NCI-H2081 (cell line): ENCODE measurements around the gene OR6A2.
"Not testable (repeated sequence)": the region's sequence is repeated elsewhere in the genome, so short reads cannot be mapped to it uniquely, and the experiment has no call there.

ENCODE experiments used
- DNase-seq, 2 experiments: peaks; one replicate each; lab custom pipeline; 2025; lab: John Stamatoyannopoulos, UW

Gene OR6A2

DNA sequence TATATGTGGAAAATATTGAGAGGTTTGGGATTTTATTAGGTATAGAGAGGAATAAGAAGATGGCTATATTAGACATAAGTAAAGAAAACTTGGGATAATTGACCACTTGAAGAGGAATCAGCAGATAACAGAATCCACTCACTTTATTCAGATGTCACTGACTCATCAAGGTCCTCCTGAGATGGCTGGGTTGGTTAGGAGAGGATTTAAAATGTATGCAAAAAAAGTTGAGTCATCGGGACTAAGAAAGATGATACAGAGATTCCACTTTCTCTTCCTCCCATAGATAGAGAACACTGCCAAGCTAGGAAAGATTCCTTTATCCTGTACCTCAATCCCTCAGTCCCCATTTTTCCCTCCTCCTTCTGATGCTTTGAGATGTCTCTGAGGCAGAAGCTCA lies at the start of gene OR6A2:
TSS of gene OR6A2 (minus strand) at position 288 of the 400 bp plus-strand sequence. CDS start 3,981 bp downstream, outside the sequence.
- no peak for DNase-seq

DNA sequence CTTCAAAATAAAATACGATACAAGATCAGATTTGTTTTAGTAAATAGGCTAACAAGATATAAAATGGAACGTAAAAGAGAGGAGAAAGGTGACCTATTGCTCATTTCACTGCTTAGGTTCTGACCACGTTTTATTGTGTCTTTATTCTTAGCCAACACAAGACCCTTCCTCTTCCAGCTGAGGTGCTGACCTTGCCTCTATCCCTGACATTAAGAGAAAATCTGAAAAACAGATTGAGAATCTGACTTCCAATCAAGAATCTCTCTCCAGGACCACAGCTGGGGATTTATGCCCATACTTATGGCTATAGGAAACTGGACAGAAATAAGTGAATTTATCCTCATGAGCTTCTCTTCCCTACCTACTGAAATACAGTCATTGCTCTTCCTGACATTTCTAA lies 45.9 kb upstream of the OR6A2 start, which contains the start of gene OR10A5:
TSS of gene OR10A5 (plus strand) at position 301 of the 400 bp plus-strand sequence. CDS start at position 301, 0 bp downstream.
- DNase-seq, result no peak

DNA sequence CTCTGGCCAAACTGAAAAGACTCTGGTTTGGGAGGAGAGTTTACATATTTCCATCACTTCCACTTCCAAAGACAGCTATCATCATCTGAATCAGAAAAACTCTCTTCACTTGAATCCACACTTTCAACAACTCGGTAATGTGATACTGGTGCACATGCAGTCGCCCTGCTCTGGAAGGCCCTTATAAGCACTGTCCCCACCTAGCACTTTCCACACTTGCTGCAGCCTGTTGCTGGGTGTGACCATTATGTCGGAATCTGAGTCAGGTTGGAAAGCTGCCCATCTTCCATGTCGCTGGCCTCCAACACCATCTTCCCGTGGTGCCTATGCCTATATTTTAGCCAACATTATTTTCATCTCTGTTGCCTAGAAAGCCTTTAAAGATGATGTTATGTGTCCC lies 44.9 kb upstream of the OR6A2 start:
- DNase-seq, result no peak

DNA sequence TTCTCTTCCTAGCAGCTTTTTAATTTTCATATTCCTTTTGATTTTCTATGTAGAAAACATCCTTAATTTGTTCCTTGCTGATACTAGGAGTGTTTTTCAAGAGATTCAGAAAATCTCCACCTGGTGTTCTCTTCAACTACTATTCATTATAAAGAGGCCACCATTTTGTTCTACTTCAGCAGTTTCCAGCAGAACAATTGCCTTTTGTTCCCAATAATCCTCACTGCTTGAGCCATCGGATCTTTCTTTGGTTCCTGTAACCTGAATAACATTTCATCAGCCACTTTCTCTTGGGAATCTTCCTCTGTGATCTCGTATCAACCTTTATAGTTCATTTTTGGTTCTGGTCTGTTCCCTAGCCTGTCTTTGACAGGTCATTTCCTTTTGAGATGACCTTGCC lies 44.2 kb upstream of the OR6A2 start:
- no peak for DNase-seq

DNA sequence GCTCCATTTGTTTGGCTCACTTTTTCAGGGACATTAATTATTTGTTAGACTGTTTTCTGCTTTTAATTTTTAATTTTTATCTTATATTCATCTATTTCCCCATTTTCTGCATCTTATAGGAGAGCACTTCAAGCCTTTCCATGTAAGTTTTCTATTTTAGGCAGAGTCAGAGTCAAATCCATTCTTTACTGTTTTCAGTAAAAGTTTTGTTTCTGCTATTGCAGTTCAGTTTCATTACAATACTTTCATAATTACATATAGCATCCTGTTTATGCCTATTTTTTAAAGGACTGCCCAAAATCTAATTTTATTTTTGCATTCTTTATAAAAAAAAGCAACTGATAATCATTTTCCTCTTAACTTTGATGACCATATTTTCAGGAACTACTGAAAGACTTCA lies 42.2 kb upstream of the OR6A2 start:
- DNase-seq, result no peak

DNA sequence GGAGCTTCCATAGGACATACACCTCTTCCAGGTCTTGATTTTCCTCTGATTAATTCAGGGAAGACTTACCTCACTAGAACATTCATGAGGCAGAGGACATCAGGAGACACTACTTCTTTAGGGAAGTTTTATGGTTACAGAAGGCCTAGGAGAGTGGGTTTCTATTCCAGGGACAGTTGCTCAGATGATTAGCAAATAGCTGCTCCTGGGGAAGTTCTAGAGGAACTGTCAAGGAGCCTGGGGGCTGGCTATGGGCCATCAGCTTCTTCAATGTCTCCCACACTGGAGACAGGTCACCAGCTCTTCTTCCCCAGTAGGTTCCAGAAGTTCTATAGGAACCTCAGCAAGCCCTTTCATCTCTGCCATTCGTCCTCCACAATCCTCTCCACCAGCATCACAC lies 34.5 kb upstream of the OR6A2 start:
- DNase-seq, result no peak

DNA sequence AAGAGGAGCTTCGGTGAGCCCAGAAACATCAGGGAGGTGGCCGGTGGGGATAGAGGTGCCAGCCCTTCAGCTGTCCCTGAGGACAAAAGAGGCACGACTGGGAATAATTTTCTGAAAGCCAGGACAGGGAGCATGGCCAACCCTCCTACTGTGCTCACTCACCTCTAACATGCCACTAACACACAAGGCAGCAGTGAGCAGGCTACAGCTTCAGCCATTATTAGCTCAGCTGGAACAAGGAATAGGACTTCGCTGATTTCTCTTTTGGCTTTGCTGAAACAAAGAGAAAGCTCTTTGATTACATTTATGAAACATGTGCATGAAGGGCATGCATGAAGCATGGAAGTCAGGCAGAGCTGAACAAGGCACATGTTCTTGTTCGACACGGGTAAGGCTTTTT lies 33.9 kb upstream of the OR6A2 start:
- DNase-seq, result no peak

DNA sequence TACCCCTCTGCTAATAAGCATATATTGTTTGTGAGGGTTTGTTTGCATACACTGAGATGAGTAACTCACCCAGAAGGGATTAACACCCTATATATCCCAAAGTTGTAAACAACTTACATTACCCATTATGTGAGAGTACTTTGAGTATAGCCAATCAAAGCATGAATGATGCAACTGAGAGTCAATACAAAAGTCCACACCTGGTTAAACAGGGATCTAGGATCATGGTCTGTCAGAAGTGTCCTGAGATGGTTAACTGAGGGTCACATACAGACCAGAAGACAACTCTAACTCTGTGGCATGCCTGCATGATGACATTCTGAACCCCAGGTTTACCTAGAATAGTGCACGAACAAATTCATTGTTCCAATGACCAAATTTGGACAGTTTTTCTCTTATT lies 28.6 kb upstream of the OR6A2 start:
- no peak for DNase-seq

DNA sequence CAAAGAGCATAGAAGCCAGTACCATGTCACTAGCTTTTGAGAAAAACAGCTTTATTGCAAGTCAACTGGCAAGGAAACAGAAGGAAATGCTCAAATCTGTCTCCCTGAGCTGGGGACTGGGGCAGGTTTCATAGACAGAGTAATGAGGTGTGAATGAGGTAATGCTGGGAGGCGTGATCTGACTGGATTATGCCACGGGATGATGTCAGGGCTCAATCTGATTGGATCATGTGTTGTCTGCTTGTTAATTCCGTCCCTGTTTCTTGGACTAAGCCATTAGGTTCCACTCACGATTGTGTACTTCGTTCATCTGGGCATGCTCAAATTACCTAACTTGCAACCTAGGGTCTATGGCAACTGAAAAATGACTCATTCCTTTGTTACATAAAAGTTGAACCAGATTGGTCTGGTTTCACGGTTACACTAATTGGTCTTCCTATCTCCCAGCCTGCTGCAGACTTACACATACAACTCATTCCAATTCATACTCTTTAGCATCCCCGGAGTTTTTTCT lies 25.8 kb upstream of the OR6A2 start:
- DNase-seq, result no peak

DNA sequence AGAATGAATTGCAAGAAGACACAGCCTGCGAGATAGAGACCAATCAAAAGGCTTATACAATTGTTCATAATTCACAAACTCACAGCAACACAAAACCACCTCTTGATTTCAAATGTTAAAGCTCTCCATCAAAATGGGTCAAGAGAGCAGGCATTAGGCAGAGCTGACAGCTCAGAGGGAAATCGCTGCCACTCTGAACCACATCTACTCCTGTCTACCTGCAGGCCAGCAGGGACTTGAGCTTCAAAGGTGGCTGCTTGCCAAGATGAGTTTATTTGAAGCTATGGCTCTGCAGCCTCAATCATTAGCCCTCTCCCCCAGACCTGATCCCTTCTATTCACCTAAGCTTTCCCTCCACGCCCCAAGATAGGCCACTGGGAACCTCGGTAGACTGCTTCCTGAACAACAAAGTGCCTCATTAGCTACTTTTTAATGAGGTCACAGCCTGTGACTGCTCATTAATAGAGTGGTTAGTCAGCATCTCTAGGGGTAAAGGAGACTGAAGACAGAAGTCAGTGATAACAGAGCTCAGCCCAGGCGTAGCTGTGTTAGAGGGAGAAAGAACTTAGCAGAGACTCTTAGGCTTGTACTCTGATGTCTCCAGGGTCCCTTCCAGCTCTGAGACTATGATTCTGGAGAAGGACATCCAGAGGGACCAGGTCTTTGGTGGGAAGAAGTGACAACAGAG lies 24.8 kb upstream of the OR6A2 start:
- DNase-seq, result no peak

DNA sequence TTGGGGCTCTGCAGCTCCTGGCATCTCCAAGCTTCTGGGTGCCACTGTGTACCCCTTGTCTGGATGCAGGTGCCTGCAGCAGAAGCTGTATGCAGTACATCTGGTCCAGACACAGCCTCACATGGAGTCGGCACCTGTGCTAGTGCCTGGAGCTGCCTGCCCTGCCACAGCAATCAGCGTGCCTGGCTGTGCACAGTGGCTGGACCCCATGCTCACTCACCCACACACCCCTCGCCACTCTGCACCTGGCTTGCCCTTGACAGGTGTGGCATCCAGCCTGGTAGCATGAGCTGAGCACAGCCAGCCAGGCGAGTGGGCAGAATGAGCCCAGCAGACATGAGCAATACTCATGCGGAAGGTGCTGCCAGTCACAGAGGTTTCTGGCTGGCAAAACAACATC lies 19.5 kb upstream of the OR6A2 start:
- no peak for DNase-seq

DNA sequence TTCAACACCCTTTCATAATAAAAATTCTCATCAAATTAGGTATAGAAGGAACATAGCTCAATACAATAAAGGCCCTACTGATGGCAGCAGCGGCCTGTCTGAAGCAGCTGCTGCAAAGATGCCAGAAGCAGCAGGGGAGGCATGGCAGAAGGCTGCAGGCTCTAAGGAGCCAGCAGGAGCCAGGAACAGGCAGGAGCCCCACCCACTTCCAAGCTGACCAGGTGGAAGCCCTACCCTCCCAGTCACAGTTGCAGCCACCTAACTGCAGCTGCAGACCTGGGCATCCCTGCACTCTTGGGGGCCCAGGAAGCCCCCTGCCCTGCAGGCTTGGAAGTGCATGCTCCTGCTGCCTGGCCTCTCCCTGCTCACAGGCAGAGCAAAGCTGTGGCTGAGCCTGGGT lies 18.2 kb upstream of the OR6A2 start:
- no peak for DNase-seq

DNA sequence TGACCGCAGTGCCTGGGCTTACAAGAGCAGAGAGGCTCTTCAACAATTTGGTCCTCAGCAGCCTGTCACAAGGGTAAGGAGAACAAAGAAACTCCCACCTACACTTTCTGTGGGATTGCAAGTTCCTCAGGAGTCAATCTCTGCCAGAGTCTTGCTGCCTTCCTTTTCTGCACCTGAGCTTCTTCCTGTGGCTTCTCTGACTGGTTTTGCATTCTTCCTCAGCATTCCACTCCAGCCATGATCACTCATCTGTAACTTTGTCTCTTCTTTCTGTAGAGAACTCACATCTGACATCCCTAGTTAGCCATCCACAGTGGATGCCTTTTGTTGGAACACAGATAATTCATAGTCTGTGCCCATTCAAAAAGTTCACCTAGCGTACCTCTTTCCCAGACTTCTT lies 14.2 kb upstream of the OR6A2 start:
- no peak for DNase-seq

DNA sequence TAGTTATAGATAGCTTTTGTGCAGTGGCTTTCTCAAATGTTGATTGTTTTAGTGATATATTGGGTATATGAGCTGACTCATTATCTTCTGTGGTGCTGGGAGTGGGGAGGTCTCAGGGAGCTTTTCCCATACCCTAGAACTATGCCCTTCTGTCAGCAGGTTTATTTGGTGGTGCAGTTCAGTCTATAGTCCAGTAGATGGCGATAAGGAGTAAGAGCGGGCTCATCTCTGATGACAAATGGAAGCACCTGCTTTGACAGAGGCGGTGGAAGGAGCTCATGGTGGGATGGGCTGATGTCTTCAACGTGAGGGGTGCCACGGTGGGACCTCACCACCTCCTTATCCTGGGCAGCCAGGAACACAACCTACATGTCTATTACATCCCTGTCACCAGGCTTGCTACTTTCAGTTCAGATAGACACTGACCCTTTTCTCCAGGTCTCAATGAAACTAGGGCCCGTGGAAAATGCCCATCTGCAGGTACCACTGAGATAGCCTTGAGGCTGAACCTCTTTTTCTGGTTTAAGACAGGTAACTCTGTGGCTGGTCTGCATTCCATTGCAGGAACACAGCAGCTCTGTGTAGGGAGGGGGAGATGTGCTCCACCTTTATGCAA lies 13.0 kb upstream of the OR6A2 start:
- peak; percentile 18 to 49 for DNase-seq

DNA sequence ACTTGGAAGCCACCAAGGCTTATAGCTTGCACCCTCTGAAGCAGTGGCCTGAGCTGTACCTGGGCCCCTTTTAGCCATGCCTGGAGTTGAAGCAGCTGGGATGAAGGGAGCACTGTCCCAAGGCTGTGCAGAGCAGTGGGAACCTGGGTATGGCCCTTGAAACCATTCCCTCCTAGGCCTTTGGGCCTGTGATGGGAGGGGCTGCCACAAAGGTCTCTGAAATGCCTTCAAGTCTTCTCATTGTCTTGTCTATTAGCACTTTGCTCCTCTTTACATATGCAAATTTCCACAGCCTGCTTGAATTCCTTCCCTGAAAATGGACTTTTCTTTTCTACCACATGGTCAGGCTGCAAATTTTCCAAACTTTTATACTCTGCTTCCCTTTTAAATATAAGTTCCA lies 1.6 kb upstream of the OR6A2 start:
- not testable (repeated sequence) for DNase-seq

DNA sequence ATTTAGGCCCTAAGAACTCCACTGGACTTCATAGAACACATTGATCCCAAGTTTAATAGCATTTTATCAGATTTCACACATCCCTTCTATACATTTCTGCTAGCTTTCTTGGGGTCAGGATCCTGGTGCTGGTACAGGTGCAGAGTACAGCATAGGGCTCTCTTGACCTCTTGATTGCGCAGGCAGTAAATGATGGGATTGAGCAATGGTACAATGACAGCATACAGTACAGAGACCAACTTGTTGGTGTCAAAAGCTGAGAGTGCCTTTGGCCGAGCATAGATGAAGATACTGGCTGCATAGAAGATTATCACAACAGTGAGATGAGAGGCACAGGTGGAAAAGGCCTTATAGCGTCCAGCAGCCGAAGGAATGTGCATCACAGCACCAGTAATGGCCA lies 4.8 kb downstream of the OR6A2 start:
- no peak for DNase-seq

DNA sequence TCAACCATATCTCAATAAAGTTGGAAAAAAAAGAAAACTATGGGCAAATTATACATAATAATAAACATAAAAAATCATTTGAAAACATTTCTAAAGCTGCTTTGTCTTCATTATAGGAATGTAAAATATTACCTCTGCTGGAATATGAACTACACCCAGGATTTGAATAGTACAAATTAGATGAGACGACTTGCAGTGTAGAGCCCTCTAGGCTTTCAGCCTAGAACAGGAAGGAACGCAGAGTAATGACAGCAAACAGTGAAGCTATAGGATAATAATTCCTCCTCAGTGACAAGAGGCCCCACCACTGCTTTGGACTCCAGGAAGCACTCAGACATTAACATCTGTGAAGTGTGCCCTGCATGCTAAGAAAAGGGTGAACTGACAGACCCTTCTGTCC lies 8.9 kb downstream of the OR6A2 start:
- DNase-seq, result no peak

DNA sequence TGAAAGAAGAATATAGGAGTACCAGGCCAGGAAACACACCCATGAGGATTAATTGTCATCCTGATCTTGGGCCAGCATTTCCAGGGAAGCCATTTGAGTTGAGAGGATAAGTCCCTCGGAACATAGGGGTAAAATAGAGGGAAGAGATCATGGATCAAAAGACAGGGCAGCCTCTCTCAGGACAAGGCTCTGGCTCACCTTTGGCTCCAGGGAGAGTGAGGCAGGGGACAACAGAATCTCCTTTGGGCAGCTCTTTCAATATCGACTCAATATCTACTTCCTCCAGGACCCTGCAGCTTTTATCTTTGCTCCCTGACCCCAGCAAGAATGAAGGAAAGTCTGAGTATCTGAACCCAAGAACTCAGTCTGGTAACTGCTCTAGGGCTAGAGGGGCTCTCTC lies 16.8 kb downstream of the OR6A2 start, which contains the start of gene OR2AG1:
TSS of gene OR2AG1 (plus strand) at position 301 of the 400 bp plus-strand sequence. CDS start 2,018 bp downstream, outside the sequence.
- DNase-seq, result no peak

DNA sequence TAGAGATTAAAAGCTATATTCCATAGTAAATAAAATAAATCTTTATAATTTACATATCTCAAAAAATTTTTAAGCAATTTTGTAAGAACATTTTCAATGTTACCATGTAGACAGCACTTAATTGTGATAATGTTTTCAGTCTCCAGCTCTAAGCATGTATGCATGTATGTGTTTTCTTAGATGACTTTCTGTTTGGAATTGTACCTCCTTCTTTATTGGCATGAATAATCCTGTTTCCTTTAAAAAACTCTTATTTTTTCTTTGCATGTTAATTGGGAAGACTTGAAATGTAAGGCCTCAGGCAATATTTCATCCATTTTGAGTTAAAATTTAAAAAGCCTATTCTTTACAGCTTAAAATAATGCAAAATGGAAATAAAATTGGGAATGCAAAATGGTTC lies 18.7 kb downstream of the OR6A2 start:
- no peak for DNase-seq

DNA sequence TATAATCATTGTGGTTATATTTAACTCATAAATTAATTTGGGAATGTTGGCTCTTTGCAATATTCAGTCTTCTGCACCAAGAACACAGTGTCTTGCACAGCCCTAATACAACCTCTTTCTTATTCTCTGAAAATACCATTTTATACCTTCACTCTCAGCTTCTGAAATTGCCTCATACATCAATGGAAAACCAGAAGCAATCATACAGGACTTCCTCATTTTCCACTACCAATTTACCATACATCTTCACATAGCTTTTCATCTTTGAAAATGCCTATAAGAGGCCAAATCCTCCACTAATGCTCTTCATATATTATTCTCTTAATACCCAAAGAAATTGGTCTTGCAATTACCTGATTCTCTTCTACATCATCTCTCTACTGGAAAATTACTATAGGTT lies 21.0 kb downstream of the OR6A2 start:
- no peak for DNase-seq

DNA sequence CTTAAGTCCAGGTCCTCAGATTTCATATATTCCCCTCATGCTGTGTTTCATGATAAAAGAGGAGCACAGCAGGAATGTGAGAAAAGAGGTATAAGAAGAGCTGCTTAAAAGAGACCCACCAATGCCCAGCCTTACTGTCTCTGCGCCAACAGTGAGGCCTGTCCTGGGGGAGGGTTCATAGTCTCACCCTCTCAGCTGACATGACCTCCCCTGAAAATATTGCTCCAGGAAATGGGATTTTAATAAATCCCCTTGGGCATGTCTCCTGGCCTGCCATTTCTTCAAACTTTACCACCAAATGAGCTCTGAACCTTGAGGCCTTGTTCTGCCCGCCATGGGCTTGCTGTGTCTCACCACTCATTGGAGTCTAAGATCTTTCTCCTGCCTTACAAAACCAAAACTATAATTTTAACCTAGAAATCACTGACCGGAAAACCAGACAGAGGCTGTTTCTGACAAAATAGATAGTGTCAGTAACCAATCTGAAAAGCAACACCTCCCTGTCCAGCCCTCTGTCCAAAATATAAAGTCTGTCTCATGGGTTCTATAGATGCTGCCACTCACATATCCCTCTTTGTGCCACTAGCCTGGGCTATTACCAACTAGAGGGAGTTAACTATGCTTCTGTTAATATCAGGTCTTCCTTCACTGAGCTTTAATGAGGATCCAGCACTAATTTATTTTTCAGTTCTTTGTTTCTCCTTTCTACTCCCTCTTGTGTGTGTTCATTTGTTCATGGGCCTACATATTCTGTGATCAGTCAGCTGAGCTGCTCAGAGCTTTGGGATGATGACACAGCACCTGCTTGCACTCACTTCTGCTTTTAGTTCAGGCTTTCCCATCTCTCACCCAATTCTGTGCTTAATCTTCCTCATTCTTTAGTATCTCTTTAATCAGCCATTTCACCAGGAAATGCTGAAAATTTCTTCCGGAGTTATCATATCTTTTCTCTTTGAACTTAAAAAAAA lies 27.3 kb downstream of the OR6A2 start, which contains the start of gene OR2AG2:
TSS of gene OR2AG2 (minus strand) at position 51 of the 968 bp plus-strand sequence. CDS start 3,019 bp downstream, outside the sequence.
- no peak for DNase-seq

DNA sequence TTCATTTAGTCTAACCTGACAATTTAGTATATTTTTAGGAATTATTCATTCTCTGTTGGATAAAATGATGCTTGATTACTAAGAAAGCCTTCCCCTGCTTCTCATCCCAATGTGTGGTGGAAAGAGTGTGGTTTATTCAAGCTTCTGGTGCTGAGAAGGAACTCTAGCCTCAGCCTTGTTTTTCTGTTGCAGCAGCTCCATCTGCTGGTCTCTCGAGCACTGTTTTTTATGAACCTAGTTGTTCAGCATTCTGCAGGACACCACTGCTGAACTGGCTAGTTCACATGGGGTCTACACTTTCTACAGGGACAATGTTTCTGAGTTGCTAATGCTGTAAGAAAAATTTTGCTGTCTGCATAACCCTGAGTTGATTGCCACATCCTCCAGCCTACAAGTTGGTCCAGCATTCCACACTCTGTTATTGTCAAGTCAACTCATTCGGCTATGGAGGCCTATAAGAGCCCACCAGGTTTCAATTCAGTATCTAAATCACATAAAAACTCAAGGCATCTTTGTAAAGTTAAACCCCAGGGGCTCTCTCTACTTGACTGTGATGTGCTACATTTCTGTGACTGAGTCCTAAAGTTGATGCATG lies 42.0 kb downstream of the OR6A2 start:
- DNase-seq, result peak; percentile 1 to 60
